Karpas-422 (cell line): ENCODE results near the gene IGFLR1. TPM values are rescaled to one million over a fixed set of nuclear protein-coding genes. Genes with fewer than 3 reads are reported as not detected.

Source experiments
- DNase-seq: peaks from one replicate; pipeline ENCODE4 v3.0.0-alpha.2; 2015
- H2AFZ ChIP-seq: fragments of 200-600 bp; sonication (generic); 2 replicates; pipeline ENCODE4 v1.6.1; 2014; ENCODE audit warnings: antibody characterized with exemption, low read length, mixed read lengths
- H3K27ac ChIP-seq: fragments of 200-600 bp; sonication (generic); 2 replicates; pipeline ENCODE4 v1.5.1; 2014; ENCODE audit warnings: mild to moderate bottlenecking, low read length, moderate library complexity
- H3K27me3 ChIP-seq: fragments of 200-600 bp; sonication (generic); 2 replicates; pipeline ENCODE4 v1.6.1; 2014; ENCODE audit warnings: low read length, mixed read lengths
- H3K36me3 ChIP-seq: fragments of 200-600 bp; sonication (generic); 2 replicates; pipeline ENCODE4 v1.6.1; 2014; ENCODE audit warnings: low read length, mixed read lengths; ENCODE audit not compliant: insufficient read depth
- H3K4me1 ChIP-seq: fragments of 200-600 bp; sonication (generic); 2 replicates; pipeline ENCODE4 v1.6.1; 2014; ENCODE audit warnings: mild to moderate bottlenecking, low read length, mixed read lengths
- H3K4me2 ChIP-seq: fragments of 200-600 bp; sonication (generic); 2 replicates; pipeline ENCODE4 v1.6.1; 2014; ENCODE audit warnings: low read length, low read depth, mild to moderate bottlenecking; ENCODE audit not compliant: poor library complexity, severe bottlenecking
- H3K4me3 ChIP-seq: fragments of 200-600 bp; sonication (generic); 2 replicates; pipeline ENCODE4 v1.5.1; 2014; ENCODE audit warnings: mild to moderate bottlenecking, antibody characterized with exemption, low read length, mixed read lengths
- H3K79me2 ChIP-seq: fragments of 200-600 bp; sonication (generic); 2 replicates; pipeline ENCODE4 v1.6.1; 2014; ENCODE audit warnings: mild to moderate bottlenecking, low read length, mixed read lengths
- H3K9ac ChIP-seq: fragments of 200-600 bp; sonication (generic); 2 replicates; pipeline ENCODE4 v1.6.0; 2014; ENCODE audit warnings: low read length
- H3K9me2 ChIP-seq: fragments of 200-600 bp; sonication (generic), shearing (Covaris generic); replicated peaks from 2 replicates; pipeline ENCODE4 v1.6.0; 2014; ENCODE audit warnings: mild to moderate bottlenecking, low read length, moderate library complexity; ENCODE audit not compliant: insufficient read depth
- H3K9me3 ChIP-seq: fragments of 300-700, 200-600 bp; sonication (generic); 2 replicates; pipeline ENCODE4 v1.6.1; 2014; ENCODE audit warnings: low read length, mixed read lengths
- H4K20me1 ChIP-seq: fragments of 200-600 bp; sonication (generic); 2 replicates; pipeline ENCODE4 v1.6.1; 2014; ENCODE audit warnings: mild to moderate bottlenecking, antibody characterized with exemption, low read length, low read depth; ENCODE audit not compliant: insufficient read depth
- total RNA-seq: library from RNA; depleted of rRNA; stranded (reverse); fragments of >200 nt; shearing (Covaris generic); gene quantifications from 2 replicates; pipeline ENCODE4 v1.2.3, GENCODE V29; 2014; ENCODE audit warnings: low replicate concordance

IGFLR1 gene
- total RNA-seq, 1 experiment from 2014 or later, result 1.5 TPM

- H3K4me1 ChIP-seq, result peaks cover 39% of the 10 kb centered on the region
- H3K9me2 ChIP-seq, result no peaks in the 10 kb centered on the region
- no peaks in the 10 kb centered on the region for H4K20me1 ChIP-seq
- peak overlapping the region; percentile 77; the same call in 1 of the 2 replicates for H2AFZ ChIP-seq
- H3K4me3 ChIP-seq, result peak overlapping the region; percentile 90
- peak overlapping the region; percentile 94 for H3K4me2 ChIP-seq
- H3K36me3 ChIP-seq, result no peaks in the 10 kb centered on the region
- H3K9me3 ChIP-seq, result no peaks in the 10 kb centered on the region
- DNase-seq, result peak; percentile 99
- H3K27me3 ChIP-seq, result no peaks in the 10 kb centered on the region
- H3K9ac ChIP-seq, result peak overlapping the region; percentile 78
- peak overlapping the region; percentile 74 for H3K27ac ChIP-seq
- peaks cover 6% of the 10 kb centered on the region for H3K79me2 ChIP-seq
These were observed 1.6 kb downstream of the IGFLR1 start for GRCh38 chr19:35740423-35741202.

DNA sequence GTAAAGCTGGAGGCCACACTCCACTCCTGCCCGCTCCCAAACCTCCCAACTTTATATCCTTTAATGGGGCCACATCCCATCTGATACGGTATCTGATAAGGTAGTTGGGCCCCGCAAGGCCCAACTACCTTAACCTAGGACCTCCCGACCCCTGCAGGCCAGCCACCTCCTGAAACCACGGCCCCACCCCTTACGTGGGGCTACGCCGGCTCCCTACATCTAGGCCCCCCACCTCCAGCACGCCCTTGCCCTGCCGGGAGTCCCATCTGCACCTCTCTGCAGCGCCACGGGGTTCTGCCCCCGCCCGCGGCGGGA is 2.2 kb downstream of the IGFLR1 start:
- H3K9me3 ChIP-seq, result no peaks in the 10 kb centered on the region
- peak overlapping the region; percentile 90 for H3K4me3 ChIP-seq
- peak overlapping the region; percentile 94 for H3K4me2 ChIP-seq
- no peaks in the 10 kb centered on the region for H3K9me2 ChIP-seq
- DNase-seq, result no peak
- H3K4me1 ChIP-seq, result peaks cover 39% of the 10 kb centered on the region
- H3K79me2 ChIP-seq, result peaks cover 6% of the 10 kb centered on the region; the same call in 1 of the 2 replicates
- H3K36me3 ChIP-seq, result no peaks in the 10 kb centered on the region
- no peaks in the 10 kb centered on the region for H4K20me1 ChIP-seq
- no peak overlapping the region for H3K27ac ChIP-seq
- no peaks in the 10 kb centered on the region for H3K27me3 ChIP-seq
- peak overlapping the region; percentile 78 for H3K9ac ChIP-seq
- peak overlapping the region; percentile 77; the same call in 1 of the 2 replicates for H2AFZ ChIP-seq

- H3K4me1 ChIP-seq, result peaks cover 39% of the 10 kb centered on the region
These were observed 2.8 kb downstream of the IGFLR1 start for GRCh38 chr19:35739275-35740107.

GRCh38 chr19:35738887-35739229 is 3.4 kb downstream of the IGFLR1 start:
- Histone ChIP-seq H3K27me3 (no peaks in the 10 kb centered on the region), H2AFZ (no peak overlapping the region), H3K27ac (no peak overlapping the region), H3K9me3 (no peaks in the 10 kb centered on the region), H4K20me1 (0 out of 2 replicates have a peak, but pooled peaks cover 6% of the 10 kb centered on the region), H3K36me3 (no peaks in the 10 kb centered on the region; the same call in 1 of the 2 replicates), H3K4me1 (peaks cover 38% of the 10 kb centered on the region), H3K9me2 (no peaks in the 10 kb centered on the region), H3K79me2 (peaks cover 3% of the 10 kb centered on the region; the same call in 1 of the 2 replicates), H3K9ac (no peak overlapping the region), H3K4me3 (no peak overlapping the region), H3K4me2 (no peak overlapping the region)
- DNase-seq, result peak; percentile 48

More at GRCh38 chr19:35739275-35740107, 2.8 kb downstream of the IGFLR1 start:
- Histone ChIP-seq H3K4me2 (peak overlapping the region; percentile 94), H3K27ac (no peak overlapping the region), H3K79me2 (peaks cover 6% of the 10 kb centered on the region; the same call in 1 of the 2 replicates), H4K20me1 (no peaks in the 10 kb centered on the region), H3K9me3 (no peaks in the 10 kb centered on the region), H3K9ac (peak overlapping the region; percentile 78), H3K4me3 (peak overlapping the region; percentile 90), H3K9me2 (no peaks in the 10 kb centered on the region), H3K27me3 (no peaks in the 10 kb centered on the region), H2AFZ (no peak overlapping the region), H3K36me3 (no peaks in the 10 kb centered on the region)
- no peak for DNase-seq

GRCh38 chr19:35738021-35738886 is 4.0 kb downstream of the IGFLR1 start:
- Histone ChIP-seq H4K20me1 (0 out of 2 replicates have a peak, but pooled peaks cover 6% of the 10 kb centered on the region), H3K27ac (no peak overlapping the region), H3K9ac (no peak overlapping the region), H3K4me3 (no peak overlapping the region), H3K27me3 (no peaks in the 10 kb centered on the region), H3K4me1 (peaks cover 41% of the 10 kb centered on the region), H3K36me3 (no peaks in the 10 kb centered on the region; the same call in 1 of the 2 replicates), H3K4me2 (no peak overlapping the region), H3K9me3 (no peaks in the 10 kb centered on the region), H3K79me2 (no peaks in the 10 kb centered on the region), H2AFZ (no peak overlapping the region), H3K9me2 (no peaks in the 10 kb centered on the region)
- DNase-seq, result no peak

- no peaks in the 10 kb centered on the region for H3K9me3 ChIP-seq
- H3K4me2 ChIP-seq, result no peak overlapping the region
- no peaks in the 10 kb centered on the region; the same call in 1 of the 2 replicates for H3K36me3 ChIP-seq
- 0 out of 2 replicates have a peak, but pooled peaks cover 6% of the 10 kb centered on the region for H4K20me1 ChIP-seq
- no peak overlapping the region for H3K27ac ChIP-seq
- no peak overlapping the region for H3K4me3 ChIP-seq
- H3K4me1 ChIP-seq, result peaks cover 40% of the 10 kb centered on the region
- no peak overlapping the region for H2AFZ ChIP-seq
- DNase-seq, result peak; percentile 67
- no peaks in the 10 kb centered on the region for H3K79me2 ChIP-seq
- no peaks in the 10 kb centered on the region for H3K9me2 ChIP-seq
- H3K27me3 ChIP-seq, result no peaks in the 10 kb centered on the region
- H3K9ac ChIP-seq, result no peak overlapping the region
These were observed 5.1 kb downstream of the IGFLR1 start for GRCh38 chr19:35736913-35737886.

DNA sequence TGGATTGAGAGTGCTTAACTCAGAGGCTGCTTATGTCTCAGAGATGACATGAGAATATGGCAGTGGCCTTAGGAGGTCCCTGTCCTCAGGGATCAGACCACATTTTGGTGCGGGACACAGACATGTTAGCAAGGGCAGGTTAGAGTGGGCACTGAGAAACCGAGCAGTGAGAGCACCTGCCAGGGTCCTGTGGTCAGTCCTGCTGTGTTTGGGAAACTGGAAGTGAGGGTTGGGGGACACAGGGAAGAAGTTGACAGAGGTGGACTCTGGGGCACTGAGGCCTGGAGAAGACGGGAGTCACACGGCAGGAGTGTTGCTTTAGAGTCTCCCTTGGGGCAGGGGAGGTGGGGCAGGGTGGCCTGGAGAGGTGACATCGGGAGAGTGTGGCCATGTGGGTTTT is 7.4 kb downstream of the IGFLR1 start:
- Histone ChIP-seq H2AFZ (no peak overlapping the region), H4K20me1 (0 out of 2 replicates have a peak, but pooled peaks cover 10% of the 10 kb centered on the region), H3K4me3 (no peak overlapping the region), H3K79me2 (no peaks in the 10 kb centered on the region), H3K9me2 (no peaks in the 10 kb centered on the region), H3K9ac (no peak overlapping the region), H3K9me3 (no peaks in the 10 kb centered on the region), H3K36me3 (peaks cover 6% of the 10 kb centered on the region; the same call in 1 of the 2 replicates), H3K27ac (no peak overlapping the region), H3K4me1 (peaks cover 22% of the 10 kb centered on the region), H3K4me2 (no peak overlapping the region), H3K27me3 (no peaks in the 10 kb centered on the region)
- no peak for DNase-seq
